Endothelial cell of umbilical vein (primary cell): ENCODE data around the gene RASAL2. TPM values are rescaled to one million over a fixed set of nuclear protein-coding genes. Genes with fewer than 3 reads are reported as not detected.

Experiments
- BruUV-seq: library from RNA; stranded (reverse); fragments of 400-500 nt; replicated peaks from 2 replicates; lab custom pipeline; 2021; lab: Mats Ljungman, UMichigan
- CTCF ChIA-PET: fragments of 300-600, 350-600 bp; sonication (Branson Sonifier 250); formaldehyde crosslinking; loops from one replicate; lab custom pipeline; 2021; ENCODE audit warnings: antibody characterized with exemption, inconsistent platforms; lab: Charles Lee
- POLR2A ChIA-PET: fragments of 300-600, 350-600 bp; sonication (Branson Sonifier 250); formaldehyde crosslinking; loops from one replicate; lab custom pipeline; 2021; ENCODE audit warnings: antibody characterized with exemption, inconsistent platforms; lab: Charles Lee
- DNase-seq: peaks from one replicate; pipeline ENCODE4 v3.0.0-alpha.2; 2011; ENCODE audit warnings: low read depth, low spot score
- FAIRE-seq: peaks from 2 replicates; lab custom pipeline; 2011; peaks lifted over from hg19 to GRCh38; lab: Jason Lieb, UNC
- H2AFZ ChIP-seq: 2 replicates; pipeline ENCODE4 v1.6.0; 2012; ENCODE audit warnings: low read depth, low read length, control low read depth, inconsistent platforms
- H3K27ac ChIP-seq: 2 replicates; pipeline ENCODE4 v1.5.1; 2011; ENCODE audit warnings: low read depth, mild to moderate bottlenecking, control low read depth, low read length, moderate library complexity; ENCODE audit not compliant: insufficient read depth
- H3K27me3 ChIP-seq, 2 experiments: 2 replicates each; pipeline versions ENCODE4 v1.6.0 to v1.6.1; 2011; ENCODE audit warnings: low read length in 2 of 2, mixed read lengths in 1 of 2; ENCODE audit not compliant: control insufficient read depth in 2 of 2, insufficient read depth in 2 of 2
- H3K36me3 ChIP-seq, 2 experiments: 2 replicates in 1 of 2; 3 replicates in 1 of 2; pipeline ENCODE4 v1.5.1; 2011; ENCODE audit warnings: low read length in 2 of 2, mild to moderate bottlenecking in 1 of 2, moderate library complexity in 1 of 2; ENCODE audit not compliant: control insufficient read depth in 2 of 2, insufficient read depth in 2 of 2; ENCODE audit errors: extremely low read depth in 1 of 2
- H3K4me1 ChIP-seq: 3 replicates; pipeline ENCODE4 v1.5.1; 2011; ENCODE audit warnings: mild to moderate bottlenecking, low read length; ENCODE audit not compliant: control insufficient read depth, insufficient read depth; ENCODE audit errors: extremely low read depth
- H3K4me2 ChIP-seq: 2 replicates; pipeline ENCODE4 v1.6.1; 2011; ENCODE audit warnings: low read length, control low read depth, mixed read lengths; ENCODE audit not compliant: insufficient read depth
- H3K4me3 ChIP-seq, 3 experiments: fragments of 200-600 bp in 1 of 3; sonication (generic), shearing (Covaris generic) in 1 of 3; replicated peaks in 1 of 3; 2 replicates each; pipeline ENCODE4 v1.5.1; 2011 to 2016; ENCODE audit warnings: control low read depth in 3 of 3, low read length in 3 of 3, mild to moderate bottlenecking in 2 of 3, inconsistent platforms in 1 of 3, low read depth in 1 of 3, moderate library complexity in 1 of 3; ENCODE audit not compliant: insufficient read depth in 1 of 3
- H3K79me2 ChIP-seq: 2 replicates; pipeline ENCODE4 v1.6.0; 2012; ENCODE audit warnings: low read length, inconsistent platforms; ENCODE audit not compliant: control insufficient read depth, insufficient read depth
- H3K9ac ChIP-seq: replicated peaks from 2 replicates; pipeline ENCODE3; 2011; ENCODE audit warnings: low read length, control low read depth; ENCODE audit not compliant: insufficient read depth; ENCODE audit errors: extremely low read depth
- H3K9me1 ChIP-seq: replicated peaks from 3 replicates; pipeline ENCODE4 v1.6.0; 2011; ENCODE audit warnings: mild to moderate bottlenecking, low read length; ENCODE audit not compliant: control insufficient read depth, insufficient read depth; ENCODE audit errors: extremely low read depth
- H3K9me3 ChIP-seq: replicated peaks from 2 replicates; pipeline ENCODE4 v1.5.1; 2012; ENCODE audit warnings: low read length, inconsistent platforms; ENCODE audit not compliant: control insufficient read depth, insufficient read depth
- H4K20me1 ChIP-seq: replicated peaks from 2 replicates; pipeline ENCODE3; 2011; ENCODE audit warnings: mild to moderate bottlenecking, low read length; ENCODE audit not compliant: control insufficient read depth, insufficient read depth; ENCODE audit errors: extremely low read depth
- CTCF ChIP-seq, 2 donors: IDR thresholded peaks; 1 replicate in 1 of 2; 2 replicates in 1 of 2; pipeline ENCODE4 v1.5.1; 2011; ENCODE audit warnings: low read length in 2 of 2, mild to moderate bottlenecking in 2 of 2, moderate library complexity in 2 of 2, control low read depth in 1 of 2, inconsistent platforms in 1 of 2, low read depth in 1 of 2; ENCODE audit not compliant: insufficient read depth in 1 of 2; ENCODE audit errors: extremely low read depth in 1 of 2
- EZH2 ChIP-seq: IDR thresholded peaks from 2 replicates; pipeline ENCODE4 v1.6.1; 2012; ENCODE audit warnings: borderline replicate concordance, low read depth, mild to moderate bottlenecking, moderate library complexity, low read length, inconsistent platforms; ENCODE audit not compliant: severe bottlenecking
- FOS ChIP-seq: IDR thresholded peaks from 2 replicates; pipeline ENCODE4 v1.6.1; 2011; ENCODE audit warnings: mild to moderate bottlenecking, low read length, moderate library complexity, borderline replicate concordance; ENCODE audit not compliant: insufficient read depth
- GATA2 ChIP-seq: IDR thresholded peaks from 2 replicates; pipeline ENCODE4 v1.7.0; 2011; ENCODE audit warnings: low read depth, mild to moderate bottlenecking, moderate library complexity, mixed read lengths, low read length; ENCODE audit not compliant: insufficient read length, insufficient read depth
- JUN ChIP-seq: IDR thresholded peaks from 2 replicates; pipeline ENCODE4 v1.6.1; 2011; ENCODE audit warnings: borderline replicate concordance, low read depth; ENCODE audit not compliant: insufficient read length, insufficient read depth
- MAX ChIP-seq: IDR thresholded peaks from 2 replicates; pipeline ENCODE4 v1.6.1; 2011; ENCODE audit not compliant: insufficient read depth, insufficient read length
- MYC ChIP-seq: IDR thresholded peaks from one replicate; pipeline ENCODE4 v1.6.1; 2011; ENCODE audit warnings: mild to moderate bottlenecking, low read depth, low read length
- POLR2A ChIP-seq: IDR thresholded peaks from 2 replicates; pipeline ENCODE4 v1.6.1; 2012; ENCODE audit warnings: low read depth, mild to moderate bottlenecking, control low read depth, low read length
- POLR2AphosphoS5 ChIP-seq: IDR thresholded peaks from 2 replicates; pipeline ENCODE4 v1.6.1; 2012; ENCODE audit warnings: low read depth, mild to moderate bottlenecking, control low read depth, low read length, moderate library complexity; ENCODE audit not compliant: insufficient read depth
- dilution Hi-C: fragments of 300-500 bp; cut with MboI; formaldehyde crosslinking; loops from one replicate; pipeline ENCODE4 v1.15.0; 2019; ENCODE audit warnings: low sequenced_read_pairs; ENCODE audit not compliant: extremely low pct_ligation_motif_present
- intact Hi-C: fragments of 100-400 bp; cut with micrococcal nuclease; formaldehyde crosslinking; loops from one replicate; pipeline ENCODE4 v1.10.0; 2022
- polyA plus RNA-seq, 4 experiments: library from polyadenylated mRNA; depleted of rRNA in 3 of 4; stranded (reverse) in 3 of 4; unstranded in 1 of 4; fragments of >200 nt; gene quantifications; 2 replicates each; pipeline versions ENCODE4 v1.2.1 to v1.2.3, GENCODE V29; 2011 to 2012; ENCODE audit warnings: missing spikeins in 1 of 4
- total RNA-seq: library from RNA; stranded (reverse); gene quantifications from 2 replicates; pipeline ENCODE4 v1.2.3, GENCODE V29; 2021

Gene RASAL2
- total and polyA plus RNA-seq, 2 donors (not counting 3 experiments of a cell fraction or from before 2014, with no cell fraction given) = 12.5 to 15.5 TPM

GRCh38 chr1:178161516-178161915 lies 67.6 kb downstream of the RASAL2 start:
- no peak overlapping the region for H3K9ac ChIP-seq
- no peak overlapping the region for H3K27ac ChIP-seq
- ChIA-PET POLR2A (no interaction called here), CTCF (no interaction called here)
- H3K79me2 ChIP-seq = peaks cover 1% of the 10 kb centered on the region
- H2AFZ ChIP-seq = no peak overlapping the region
- FAIRE-seq (no peak), DNase-seq (no peak)
- no peaks in the 10 kb centered on the region for H3K36me3 ChIP-seq
- H4K20me1 ChIP-seq = no peaks in the 10 kb centered on the region
- dilution Hi-C loops = no loop called here
- H3K27me3 ChIP-seq = no peaks in the 10 kb centered on the region
- no peaks in the 10 kb centered on the region for H3K4me1 ChIP-seq
- no peaks in the 10 kb centered on the region for H3K9me1 ChIP-seq
- TF ChIP-seq GATA2 (no peak), POLR2A (no peak), FOS (no peak), CTCF (IDR thresholded peaks at IDR 0.05; ENCODE audit: extremely low read depth in 1 of 2, insufficient read depth in 1 of 2, low read depth in 1 of 2, low read length in 2 of 2) (no peak), JUN (no peak), POLR2AphosphoS5 (no peak), MYC (no peak), MAX (no peak), EZH2 (no peak)
- H3K4me3 ChIP-seq = no peak overlapping the region
- no peak overlapping the region for H3K4me2 ChIP-seq
- BruUV-seq = no TSS peak
- intact Hi-C loops = no loop called here
- no peaks in the 10 kb centered on the region for H3K9me3 ChIP-seq
